NOMO-1 treated with dmso at 0.1 percent for 144 hours (cell line): Measurements from ENCODE around the gene MPZ.
"Not testable (repeated sequence)": the region's sequence is repeated elsewhere in the genome, so short reads cannot be mapped to it uniquely, and the experiment has no call there.

Experiments used
- DNase-seq: peaks from one replicate; lab custom pipeline; 2025; ENCODE audit not compliant: unreplicated experiment; lab: John Stamatoyannopoulos, UW

MPZ gene

DNA sequence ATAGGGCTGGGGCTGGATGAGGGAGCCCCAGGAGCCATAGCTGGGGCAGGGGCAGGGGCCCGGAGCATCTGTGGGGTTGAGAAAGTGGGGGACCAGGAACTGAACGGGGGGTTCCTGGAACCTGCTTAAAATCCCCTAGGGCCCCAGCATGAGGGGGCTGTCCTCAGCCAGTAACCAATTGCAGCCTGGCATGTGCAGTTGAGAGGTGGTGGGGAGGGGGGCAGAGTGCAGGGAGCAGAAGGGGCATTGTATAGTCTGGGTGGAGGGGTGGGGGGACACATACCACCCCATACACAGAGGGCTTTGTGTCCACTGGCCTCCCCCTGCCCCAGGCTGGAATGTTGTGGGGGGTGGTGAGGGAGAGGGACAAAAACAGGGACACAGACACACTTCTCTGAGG lies at the start of gene MPZ:
Gene MPZ, minus strand, starts transcription at position 101 of the 400 bp plus-strand sequence. Its CDS starts 63 bp downstream, at position 38.
- DNase-seq, result no peak

DNA sequence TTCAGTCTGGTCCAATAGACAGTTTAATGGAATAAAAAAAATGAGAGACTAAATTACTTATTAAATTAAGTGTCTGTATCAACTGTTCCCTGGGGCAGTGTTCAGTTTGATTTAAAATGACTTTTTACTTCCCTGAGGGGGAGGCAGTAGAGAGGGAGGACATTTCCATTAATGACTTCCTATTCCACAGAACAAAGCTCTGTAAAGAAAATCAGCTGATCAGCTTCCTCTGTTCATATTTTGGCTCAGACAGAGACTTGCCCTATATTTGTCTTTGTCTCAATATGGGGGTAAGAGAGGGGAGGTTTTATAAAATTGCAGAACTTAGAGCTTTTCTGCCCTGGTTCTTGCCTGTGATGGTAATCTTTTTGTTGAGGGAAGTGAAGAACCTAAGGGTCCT lies 49.5 kb upstream of the MPZ start:
- DNase-seq, result peak; percentile 19

DNA sequence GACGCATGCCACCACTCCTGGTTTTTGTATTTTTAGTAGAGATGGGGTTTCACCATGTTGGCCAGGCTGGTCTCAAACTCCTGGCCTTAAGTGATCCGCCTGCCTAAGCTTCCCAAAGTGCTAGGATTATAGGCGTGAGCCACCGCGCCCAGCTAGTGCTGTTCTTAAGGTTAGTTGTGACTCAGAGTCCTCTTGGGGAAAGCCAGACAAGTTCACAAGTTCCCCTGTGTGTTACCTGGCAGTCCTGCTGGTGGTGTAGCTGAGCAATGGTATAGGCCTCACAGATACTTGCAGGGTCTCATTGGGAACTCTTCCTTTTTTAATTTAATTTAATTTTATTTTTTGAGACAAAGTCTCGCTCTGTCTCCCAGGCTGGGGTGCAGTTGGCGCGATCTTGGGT lies 47.3 kb upstream of the MPZ start:
- DNase-seq, result no peak

DNA sequence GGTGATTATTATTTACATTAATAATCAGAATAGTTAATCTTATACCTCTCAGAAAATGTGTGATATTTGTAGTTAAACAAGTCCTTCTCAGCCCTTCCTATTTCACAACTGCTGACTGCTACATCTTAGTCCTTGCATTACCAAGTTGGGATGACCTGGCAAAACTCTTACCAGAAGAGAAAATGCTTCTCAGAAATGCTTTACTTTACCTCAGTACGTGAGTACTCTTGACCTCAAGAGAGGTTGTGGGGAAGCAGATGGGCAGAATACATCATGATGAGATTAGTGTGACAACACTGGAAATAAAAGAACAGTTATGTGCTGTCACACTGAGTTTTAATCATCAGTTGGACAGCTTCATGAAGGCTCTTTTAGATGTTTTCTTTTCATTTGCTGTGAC lies 41.7 kb upstream of the MPZ start:
- no peak for DNase-seq

DNA sequence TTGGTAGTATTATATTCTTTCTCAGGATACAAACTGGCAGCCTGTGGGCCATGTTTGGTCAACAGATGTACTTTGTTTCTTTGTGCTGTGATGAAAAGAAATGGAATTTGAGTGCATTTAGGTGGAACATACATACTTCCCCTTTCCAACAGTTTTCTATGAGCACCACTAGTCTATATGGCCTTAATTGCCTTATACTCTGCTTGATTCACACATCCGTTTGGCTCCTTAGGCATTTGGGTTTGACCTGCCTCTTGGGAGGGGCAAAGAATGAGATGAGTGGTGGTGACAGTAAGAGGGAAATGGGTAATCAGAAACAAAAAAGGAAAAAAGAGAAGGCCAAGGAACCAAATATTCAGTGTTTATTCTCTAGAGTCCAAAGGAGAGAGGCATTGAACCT lies 40.9 kb upstream of the MPZ start:
- DNase-seq, result peak; percentile 39

DNA sequence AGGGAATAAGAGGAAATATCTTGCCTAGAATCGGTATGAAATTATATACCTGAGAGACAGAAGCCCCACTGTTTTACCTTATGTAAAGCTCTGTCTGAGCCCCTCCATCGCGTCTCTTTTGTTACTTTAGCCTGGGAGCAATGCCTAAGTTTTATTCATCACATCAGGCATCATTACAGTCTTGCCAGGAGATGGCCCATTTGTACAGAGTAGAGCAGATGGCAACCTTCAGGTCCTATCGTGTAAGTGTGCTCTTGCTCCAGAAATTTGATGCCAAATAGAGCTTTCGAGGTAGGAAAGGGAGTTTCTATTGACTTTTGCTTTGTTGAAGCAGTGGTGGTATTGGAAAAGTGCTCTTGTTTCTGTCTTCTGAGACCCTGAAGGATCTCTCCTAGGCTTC lies 33.1 kb upstream of the MPZ start:
- DNase-seq, result no peak

DNA sequence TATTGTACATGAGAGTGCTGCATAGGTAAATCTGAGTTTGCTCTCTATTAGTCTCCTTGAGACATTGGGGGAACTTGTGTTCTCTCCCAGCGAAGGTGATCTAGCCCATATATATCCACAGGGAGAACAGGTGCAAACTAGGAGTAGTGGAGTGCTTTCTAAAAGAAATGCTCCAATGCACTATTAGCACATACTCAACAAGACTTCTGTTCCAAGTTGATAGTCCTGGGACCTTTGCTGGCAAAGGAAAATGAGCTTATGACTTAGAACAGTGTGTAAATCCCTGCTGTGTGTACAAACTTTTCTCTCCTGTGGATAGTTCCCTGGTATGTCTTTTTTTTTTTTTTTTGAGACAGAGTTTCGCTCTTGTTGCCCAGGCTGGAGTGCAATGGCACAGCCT lies 32.4 kb upstream of the MPZ start:
- DNase-seq, result no peak

DNA sequence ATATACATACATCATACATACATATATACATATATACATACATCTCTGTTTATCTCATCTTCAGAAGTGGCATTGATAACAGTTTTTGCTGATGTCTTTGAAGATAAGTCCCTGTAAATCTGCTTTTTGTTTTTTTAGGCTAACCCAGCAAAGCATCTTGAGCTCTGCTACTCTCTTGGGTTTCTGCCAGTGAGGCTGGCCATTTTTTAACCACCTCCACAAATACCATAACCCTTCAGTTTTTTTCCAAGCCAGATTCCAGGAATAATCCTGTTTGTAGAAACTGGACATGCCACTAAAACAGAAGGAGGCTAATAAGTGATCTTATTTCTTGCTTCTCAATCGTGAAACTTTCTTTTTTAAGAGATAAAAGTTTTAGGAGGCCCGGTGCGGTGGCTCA lies 26.0 kb upstream of the MPZ start:
- DNase-seq, result no peak

DNA sequence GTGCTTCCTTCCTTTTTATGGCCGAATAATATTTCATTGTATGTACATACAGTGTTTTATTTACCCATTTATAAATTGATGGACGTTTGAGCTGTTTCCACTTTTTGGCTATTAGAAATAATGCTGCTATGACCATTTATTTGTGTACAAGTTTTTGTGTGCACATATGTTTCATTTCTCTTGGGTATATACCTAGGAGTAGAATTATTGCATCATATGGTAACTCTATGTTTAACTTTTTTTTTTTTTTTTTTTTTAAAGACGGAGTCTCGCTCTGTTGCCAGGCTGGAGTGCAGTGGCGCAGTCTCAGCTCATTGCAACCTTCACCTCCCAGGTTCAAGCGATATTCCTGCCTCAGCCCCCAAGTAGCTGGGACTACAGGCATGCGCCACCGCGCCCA lies 23.4 kb upstream of the MPZ start:
- DNase-seq, result no peak

DNA sequence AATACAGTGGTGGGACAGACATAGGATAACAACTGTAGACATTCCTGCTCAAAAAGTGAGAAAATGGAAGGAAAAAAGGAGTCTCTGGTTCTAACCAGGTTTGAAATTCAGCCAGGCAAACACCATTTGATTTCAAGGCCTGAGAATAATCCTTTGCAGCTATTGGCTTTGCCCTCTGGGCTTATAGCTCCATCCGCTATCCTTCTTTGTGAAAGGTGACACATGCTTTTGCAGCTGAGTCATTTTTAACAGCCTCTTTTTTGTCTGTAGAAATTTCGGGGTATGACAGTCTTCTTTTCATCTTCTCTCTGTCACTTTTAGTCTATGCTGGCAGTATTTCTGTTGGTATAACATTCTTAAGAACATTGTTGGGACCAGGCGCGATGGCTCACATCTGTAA lies 20.6 kb upstream of the MPZ start:
- no peak for DNase-seq

DNA sequence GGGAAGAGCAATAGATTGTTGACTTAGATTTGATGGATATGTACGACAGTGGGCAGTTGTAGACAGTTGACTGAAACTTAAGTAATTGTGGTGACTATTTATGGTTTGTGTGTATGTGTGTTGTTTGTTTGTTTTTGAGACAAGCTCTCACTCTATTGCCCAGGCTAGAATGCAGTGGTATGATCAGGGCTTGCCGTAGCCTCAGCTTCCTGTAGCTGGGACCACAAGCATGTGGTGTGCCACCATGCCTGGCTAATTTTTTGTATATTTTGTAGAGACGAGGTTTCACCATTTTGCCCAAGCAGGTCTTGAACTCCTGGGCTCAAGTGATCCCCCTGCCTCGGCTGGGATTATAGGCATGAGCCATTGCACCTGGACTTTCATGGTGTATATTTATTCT lies 14.3 kb upstream of the MPZ start:
- no peak for DNase-seq

DNA sequence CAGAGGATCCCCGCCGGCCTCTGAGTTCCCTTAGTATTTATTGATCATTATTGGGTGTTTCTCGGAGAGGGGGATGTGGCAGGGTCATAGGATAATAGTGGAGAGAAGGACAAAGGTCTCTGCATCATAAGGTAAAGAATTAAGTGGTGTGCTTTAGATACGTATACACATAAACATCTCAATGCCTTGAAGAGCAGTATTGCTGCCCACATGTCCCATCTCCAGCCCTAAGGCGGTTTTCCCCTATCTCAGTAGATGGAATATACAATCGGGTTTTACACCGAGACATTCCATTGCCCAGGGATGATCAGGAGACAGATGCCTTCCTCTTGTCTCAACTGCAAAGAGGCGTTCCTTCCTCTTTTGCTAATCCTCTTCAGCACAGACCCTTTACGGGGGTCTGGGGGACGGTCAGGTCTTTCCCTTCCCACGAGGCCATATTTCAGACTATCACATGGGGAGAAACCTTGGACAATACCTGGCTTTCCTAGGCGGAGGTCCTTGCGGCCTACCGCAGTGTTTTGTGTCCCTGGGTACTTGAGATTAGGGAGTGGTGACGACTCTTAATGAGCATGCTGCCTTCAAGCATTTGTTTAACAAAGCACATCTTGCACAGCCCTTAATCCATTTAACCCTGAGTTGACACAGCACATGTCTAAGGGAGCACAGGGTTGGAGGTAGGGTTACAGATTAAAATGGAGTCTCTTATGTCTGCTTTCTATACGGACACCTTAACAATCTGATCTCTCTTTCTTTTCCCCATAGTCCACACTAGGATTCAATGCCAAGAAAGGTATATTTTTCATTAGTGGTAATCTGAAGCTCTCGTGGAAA lies 6.3 kb upstream of the MPZ start:
- DNase-seq, result not testable (repeated sequence)

DNA sequence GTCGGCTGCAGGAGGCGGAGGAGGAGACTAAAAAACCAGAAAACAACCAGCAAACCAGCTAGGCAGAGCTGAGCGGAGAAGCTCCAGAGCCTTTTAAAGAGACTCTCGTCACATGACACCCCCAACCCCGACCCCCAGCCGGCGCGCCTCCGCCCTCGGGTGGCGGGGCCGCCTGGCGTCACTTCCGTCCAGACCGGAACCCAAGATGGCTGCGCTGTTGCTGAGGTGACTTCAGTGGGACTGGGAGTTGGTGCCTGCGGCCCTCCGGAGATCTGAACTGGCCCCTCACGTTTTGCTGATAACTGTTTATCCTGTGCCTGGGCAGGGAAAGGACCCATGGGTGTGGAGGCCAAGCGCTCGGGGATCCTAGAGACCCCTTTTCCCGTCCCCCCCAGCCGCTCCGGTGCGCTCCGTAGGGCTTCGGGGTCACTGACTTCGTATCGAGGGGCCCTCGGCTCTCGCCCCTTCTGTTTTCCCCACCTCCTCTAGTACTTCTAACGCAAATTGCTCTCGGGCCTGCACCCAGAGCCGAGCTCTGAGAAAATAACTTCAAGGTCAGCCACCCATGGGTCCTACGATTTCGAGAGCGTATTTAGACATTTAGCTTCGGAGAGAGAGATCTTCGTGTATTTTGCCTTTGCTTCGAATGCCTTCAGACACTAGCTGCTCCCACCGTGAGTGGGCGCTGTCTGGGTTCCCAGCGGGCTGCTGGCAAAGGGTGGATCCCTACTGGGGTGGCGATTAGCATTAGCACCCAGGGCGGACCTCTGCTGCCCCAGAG lies 4.6 kb upstream of the MPZ start, which contains the start of gene SDHC:
Gene SDHC, plus strand, starts transcription at position 181 of the 781 bp plus-strand sequence. Its CDS starts 25 bp downstream, at position 206.
- peak; percentile 87 for DNase-seq

DNA sequence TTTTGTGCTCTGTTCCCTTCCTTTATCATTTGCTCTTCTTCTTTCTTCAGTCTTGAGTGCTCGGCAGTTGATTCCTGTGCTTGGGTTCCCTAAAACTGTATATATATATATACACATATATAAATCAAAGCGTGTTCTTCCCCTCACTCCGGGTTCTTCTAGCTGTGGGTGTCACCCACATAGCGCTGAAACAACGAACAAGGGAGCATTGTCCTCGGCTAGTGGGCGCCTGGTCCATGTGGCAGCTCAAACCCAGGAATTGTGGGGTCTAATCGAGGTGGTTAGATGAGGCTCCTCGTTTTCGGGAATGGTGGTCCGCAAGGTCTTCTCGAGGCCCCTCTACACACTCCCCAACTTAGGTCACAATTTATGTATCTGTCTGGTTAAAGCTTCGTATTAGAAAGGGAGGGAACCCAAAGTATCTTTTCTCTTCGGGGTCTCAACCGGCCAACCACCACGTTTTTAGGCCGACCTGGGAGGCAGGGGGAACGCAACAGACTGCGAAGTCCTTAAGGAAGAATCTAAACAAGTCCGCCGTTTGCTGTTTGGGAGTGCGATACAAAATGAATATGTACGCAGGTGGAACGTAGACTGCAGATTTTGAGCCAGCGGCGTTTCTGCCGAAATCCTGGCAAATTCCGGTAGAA lies 3.9 kb upstream of the MPZ start:
- no peak for DNase-seq

DNA sequence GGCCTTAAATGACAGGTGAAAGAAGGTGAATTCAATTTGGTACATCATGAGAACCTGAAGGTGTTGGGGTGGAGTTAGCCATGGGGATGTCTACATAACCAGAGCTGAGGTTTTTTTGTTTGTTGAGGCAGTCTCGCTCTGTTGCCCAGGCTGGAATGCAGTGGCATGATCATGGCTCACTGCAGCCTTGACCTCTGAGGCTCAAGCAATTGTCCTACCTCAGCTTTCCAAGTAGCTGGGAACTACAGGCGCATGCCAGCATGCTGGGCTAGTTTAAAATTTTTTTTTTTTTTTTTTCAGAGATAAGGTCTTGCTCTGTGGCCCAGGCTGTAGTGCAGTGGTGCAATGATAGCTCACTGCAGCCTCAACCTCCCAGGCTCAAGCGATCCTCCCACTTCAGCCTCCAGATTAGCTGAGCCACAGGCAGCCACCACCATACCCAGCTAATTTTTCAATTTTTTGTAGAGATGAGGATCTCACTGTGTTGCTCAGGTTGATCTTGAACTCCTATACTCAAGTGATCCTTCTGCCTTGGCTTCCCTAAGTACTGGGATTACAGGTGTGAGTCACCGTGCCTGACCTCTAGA lies 1.9 kb upstream of the MPZ start:
- DNase-seq, result no peak

DNA sequence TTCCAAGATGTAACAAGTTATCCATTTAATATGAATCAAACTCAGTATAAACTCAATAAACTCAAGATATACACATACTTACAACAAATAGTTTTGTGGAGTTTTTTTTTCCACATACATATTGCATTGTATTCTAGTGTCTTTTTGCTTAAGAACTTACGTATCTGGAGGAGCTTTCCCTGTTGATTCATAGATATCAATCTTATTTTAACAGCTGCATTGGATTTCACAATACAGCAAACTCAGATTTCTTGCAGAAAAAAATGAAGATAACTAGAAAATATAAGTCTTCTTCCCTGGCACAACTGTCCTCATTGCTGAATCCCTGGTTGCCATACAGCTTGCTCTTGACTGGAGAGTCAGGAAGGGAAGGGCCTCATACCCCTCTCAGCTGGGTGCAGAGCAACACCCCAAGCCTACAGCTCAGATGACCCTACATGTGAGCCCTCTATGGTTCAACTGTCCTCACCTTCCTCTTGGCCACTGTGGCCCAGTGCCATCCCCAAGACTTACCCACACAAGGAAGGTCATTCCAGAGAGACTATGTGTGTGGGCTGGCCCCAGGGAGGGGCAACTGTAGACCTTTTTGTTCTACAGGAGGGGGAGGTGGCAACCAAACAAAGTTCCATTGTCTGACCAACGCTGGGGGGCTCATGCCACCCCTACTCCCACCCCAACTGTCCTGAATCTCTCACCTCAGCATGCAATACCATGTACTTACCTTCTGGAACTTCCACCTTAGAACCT lies 1.7 kb downstream of the MPZ start:
- DNase-seq, result no peak

DNA sequence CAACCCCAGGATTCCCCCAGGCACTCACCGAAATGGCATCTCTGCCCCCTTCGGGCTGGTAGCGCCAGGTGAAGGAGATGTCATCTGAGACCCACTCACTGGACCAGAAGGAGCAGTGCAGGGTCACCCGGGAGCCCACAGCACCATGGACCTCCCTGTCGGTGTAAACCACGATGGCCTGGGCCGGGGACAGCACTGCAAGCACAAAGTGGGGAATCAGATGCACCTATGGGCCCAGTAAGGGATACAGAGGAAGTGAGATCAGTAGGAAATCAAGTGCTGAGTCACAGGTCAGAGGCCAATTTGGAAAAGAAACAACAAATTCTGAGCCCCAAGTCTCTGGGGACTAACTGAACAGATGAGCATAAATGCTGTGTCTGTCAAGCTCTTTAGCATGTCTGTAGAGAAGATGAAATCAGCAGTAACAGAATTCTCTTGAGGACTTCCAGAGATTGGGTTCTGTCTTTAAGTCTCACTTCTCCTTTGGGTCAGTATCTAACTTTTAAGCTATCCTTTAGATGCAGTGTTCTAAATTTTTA lies 2.5 kb downstream of the MPZ start:
- DNase-seq, result peak; percentile 6

DNA sequence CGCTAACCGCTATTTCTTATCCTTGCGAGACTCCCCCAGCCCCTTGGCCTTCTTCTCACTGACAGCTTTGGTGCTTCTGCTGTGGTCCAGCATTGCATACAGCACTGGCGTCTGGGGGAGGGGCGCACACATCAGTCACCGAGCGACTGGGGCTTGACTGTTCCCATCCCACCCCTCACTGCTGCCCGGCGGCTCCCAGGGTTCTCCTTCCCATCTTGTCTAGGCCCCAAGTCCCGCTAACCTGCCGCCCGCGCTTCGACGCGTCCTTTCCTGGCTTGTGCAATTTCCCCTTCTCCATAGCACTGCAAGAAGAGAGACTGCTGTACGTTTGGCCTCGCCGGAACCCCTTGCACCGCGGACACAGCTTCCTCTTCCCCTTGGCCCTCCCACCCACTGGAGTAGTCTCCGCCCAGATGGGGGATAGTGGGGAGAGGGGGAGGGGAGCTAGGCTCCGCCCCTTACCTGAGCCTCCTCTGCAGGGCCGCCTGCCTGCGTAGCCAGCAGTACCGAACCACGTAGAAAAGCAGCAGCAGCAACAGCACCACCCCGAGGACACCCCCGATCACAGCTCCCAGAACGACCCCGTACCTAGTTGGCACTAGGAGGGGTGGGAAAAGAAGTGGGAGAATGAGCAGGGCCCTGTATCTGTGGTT lies 3.8 kb downstream of the MPZ start:
- peak; percentile 89 for DNase-seq

DNA sequence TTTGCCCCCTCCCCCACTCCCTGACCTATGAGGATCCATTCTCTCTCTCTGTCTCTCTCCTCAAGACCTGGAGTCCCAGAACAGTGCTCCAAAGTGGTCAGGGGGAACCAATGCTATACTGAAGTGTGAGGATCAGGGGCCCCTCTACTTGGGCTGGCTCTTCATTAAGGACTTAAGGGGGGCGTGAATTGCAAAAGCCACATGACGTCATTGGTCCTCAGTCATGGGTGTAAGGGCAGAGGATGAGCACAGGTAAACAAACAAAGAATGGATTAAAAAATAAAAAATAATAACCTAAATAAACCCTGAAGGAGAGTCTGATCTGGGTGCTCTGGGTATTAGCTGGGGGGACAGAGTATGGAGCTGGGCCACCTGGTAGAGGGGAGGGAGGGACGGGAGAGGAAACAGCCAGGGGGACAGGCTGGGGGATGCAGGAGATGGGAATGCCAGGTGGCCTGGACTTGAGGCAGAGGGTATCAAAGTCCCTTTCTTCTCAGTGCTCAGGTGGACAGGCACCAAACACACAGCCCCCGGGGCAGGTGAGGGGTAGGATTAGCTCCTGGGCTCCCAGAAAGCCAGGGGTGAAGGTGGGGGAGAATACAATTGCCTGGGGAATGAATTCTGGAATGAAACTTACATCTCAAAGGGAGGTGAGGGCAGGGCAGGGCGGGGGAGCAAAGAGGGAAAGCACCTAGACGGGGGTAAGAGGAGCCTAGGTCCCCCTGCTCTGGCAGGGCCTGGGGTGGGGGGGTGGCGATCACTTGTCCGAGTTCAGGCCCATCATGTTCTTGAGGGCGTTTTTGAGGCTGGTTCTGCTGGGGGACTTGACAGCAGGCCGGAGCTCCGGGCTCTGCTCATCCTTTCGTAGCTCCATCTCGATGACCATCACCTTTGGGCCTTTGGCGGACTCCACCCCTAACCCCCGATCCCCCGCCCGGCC lies 4.6 kb downstream of the MPZ start:
- no peak for DNase-seq
